Suppressor macrophage treated with lipopolysaccharide for 1 hour (primary cell): ENCODE measurements around the gene EPHB4.
"Not testable (repeated sequence)": the region's sequence is repeated elsewhere in the genome, so short reads cannot be mapped to it uniquely, and the experiment has no call there.

ENCODE experiments used
- DNase-seq, 3 donors: peaks; one replicate each; pipeline ENCODE4 v3.0.0-alpha.2; 2020 to 2022

The EPHB4 gene

GRCh38 chr7:100827330-100828226 lies at the start of gene EPHB4:
EPHB4 (minus strand) TSS chr7:100827523; CDS start chr7:100827030, 493 bp downstream.
- DNase-seq, result peak in 2 of 3 donors; percentile 16 to 43

- peak; percentile 42 to 62 (median 43) for DNase-seq
Measured at GRCh38 chr7:100875356-100875751, 48.0 kb upstream of the EPHB4 start.

GRCh38 chr7:100874577-100875355 lies 47.4 kb upstream of the EPHB4 start, which contains the start of gene SRRT:
SRRT (plus strand) TSS chr7:100875103; CDS start chr7:100875591, 488 bp downstream.
- DNase-seq, result peak; percentile 99 to 100 (median 100)

- no peak for DNase-seq
Measured at GRCh38 chr7:100874300-100874576, 46.9 kb upstream of the EPHB4 start.

- no peak for DNase-seq
Measured at GRCh38 chr7:100873599-100874299, 46.4 kb upstream of the EPHB4 start.

DNA sequence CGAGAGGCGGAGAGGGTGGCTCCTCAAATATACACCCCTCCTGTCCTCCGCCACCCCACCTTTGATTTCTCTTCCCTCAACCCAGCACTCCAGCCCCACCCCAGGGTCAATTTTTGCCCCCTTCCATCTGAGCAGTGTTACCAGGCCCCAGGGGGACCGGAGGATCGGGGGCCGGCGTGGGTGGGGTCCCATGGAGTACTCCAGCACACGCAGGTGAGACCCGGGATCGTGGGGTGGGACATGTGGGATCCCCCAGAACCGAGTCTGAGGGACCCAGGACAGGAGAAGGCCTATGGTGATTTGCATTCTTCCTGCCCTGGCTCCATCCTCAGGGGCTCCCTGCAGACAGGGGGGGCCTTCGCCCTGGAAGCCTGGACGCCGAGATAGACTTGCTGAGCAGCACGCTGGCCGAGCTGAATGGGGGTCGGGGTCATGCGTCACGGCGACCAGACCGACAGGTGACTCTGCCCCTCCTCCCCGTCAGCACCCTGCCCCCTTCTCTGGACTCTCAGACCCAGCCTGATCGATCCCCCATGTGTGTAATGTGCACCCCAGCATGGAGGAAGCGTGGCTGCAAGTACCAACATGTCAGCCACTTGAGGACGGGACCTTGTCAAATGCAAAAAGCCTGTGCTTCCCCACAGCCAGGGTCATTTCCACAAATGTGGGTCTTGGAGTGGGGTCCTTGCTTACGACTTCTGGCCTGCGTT lies 40.6 kb upstream of the EPHB4 start:
- DNase-seq, result no peak

DNA sequence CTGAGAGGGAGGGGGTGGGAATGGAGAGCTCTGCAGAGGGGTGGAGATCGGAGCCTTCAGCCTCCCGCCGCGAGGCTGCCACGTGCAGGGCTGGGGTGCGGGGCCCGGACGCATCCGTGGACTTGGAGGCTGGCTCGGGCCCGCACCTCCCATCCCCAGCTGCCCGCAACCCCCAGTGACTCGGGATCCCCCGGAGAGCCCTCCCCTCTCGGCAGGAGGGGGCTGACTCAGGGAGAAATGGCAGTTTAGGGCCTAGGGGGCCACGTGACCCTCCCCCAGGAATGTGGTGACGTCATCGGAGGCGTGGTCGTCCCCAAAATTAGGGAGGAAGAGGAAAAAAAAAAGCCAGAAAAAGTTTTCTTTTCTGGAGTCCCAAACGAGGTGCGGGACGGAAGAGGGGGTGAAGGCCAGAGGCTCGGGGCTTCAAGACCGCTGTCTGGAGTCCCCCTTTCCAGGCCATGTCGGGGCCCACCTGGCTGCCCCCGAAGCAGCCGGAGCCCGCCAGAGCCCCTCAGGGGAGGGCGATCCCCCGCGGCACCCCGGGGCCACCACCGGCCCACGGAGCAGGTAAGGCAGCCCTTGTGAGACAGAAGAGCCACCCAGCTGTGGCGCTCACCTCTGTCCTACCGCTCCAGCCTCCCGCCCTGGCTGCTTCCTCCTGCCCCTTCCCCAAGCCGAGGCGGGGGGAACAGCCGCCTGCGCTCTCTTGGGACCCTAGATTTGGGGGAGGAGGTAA lies 39.9 kb upstream of the EPHB4 start, which contains the start of gene TRIP6:
Gene TRIP6 (plus strand): TSS at position 348 of the 736 bp plus-strand sequence. CDS start 111 bp downstream, at position 459.
- peak; percentile 90 to 93 (median 90) for DNase-seq

DNA sequence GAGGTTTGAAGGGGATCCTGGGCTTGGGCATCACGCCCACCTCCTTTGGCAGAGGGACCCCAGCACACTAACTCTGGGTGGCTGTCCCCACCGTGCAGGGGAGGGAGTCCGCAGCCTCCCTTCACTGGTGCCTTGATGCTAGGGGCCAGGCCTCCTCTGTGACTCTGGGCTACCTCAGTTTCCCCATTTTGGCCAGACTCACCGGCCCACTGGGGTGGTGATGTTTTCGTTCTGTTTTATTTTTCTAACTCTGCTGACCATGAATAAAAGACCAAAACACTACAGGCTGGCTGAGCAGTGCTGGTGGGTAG lies 39.4 kb upstream of the EPHB4 start:
- DNase-seq, result no peak

DNA sequence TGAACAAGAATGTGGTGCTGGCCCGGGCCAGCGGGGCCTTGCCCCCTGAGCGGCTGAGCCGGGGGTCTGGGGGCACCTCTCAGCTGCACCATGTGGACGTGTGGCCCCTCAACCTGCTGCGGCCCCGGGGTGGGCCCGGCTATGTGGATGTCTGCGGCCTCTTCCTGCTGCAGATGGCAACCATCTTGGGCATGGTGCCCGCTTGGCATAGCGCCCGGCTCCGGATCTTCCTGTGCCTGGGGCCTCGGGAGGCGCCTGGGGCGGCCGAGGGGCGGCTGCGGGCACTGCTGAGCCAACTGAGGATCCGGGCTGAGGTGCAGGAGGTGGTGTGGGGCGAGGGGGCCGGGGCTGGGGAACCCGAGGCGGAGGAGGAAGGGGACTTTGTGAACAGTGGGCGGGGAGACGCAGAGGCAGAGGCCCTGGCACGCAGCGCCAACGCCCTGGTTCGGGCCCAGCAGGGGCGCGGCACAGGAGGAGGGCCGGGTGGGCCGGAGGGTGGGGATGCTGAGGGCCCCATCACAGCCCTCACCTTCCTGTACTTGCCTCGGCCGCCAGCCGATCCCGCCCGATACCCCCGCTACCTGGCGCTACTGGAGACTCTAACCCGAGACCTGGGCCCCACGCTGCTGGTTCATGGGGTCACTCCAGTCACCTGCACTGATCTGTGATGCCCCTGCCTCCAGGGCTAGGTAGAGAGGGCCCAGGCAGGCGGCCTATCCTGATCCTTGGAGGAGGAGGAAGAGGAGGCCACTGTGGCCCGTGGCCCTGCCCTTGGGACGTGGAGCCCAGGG lies 38.8 kb upstream of the EPHB4 start:
- peak; percentile 20 to 58 (median 53) for DNase-seq

- DNase-seq, result no peak
Measured at GRCh38 chr7:100865372-100865911, 38.1 kb upstream of the EPHB4 start.

GRCh38 chr7:100864263-100864845 lies 37.0 kb upstream of the EPHB4 start:
- no peak for DNase-seq

DNA sequence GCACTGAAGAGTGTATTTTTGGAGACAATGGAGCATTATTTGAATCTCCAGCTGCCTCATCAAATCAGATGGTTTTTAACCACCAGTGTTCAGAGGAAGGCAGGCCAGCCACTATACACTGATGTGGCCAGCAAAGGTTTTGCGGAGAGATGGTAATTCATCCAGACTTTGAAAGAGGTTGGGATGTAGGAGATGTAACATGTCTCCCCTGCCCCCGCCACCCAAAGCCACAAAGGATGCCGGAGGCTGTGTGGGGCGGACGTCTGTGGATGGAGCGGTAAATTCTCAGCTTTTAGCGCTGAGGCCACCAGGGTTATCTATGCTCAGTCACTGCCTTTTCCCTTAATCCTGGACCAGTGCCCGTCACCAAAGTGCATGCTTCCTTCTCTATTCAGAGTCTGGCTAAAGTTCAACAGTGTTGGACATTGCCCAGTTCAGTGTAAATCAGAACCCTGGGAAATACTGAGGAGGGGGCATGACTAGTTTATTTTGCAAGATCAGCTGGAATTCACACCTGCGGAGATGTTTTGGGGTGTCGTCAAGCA lies 36.2 kb upstream of the EPHB4 start:
- peak in 1 of 3 donors; percentile 24 for DNase-seq

- no peak for DNase-seq
Measured at GRCh38 chr7:100861616-100861985, 34.3 kb upstream of the EPHB4 start.

GRCh38 chr7:100860702-100861615 lies 33.6 kb upstream of the EPHB4 start:
- no peak for DNase-seq

DNA sequence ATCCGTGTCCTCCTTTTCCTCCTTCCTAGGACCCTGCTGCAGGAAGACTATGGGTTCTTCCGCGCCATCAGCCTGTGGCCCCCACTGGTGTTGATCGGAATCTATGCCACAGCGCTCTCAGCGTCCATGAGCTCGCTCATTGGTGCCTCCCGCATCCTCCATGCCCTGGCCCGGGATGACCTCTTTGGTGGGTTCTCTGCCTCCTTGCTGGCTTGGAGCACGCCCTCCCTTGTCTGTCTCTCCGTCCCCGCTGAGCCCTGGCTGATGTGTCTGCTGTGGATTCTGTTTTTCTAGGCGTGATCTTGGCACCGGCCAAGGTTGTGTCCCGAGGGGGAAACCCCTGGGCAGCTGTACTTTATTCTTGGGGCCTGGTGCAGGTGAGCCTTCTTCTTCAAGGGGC lies 32.5 kb upstream of the EPHB4 start:
- DNase-seq, result no peak

DNA sequence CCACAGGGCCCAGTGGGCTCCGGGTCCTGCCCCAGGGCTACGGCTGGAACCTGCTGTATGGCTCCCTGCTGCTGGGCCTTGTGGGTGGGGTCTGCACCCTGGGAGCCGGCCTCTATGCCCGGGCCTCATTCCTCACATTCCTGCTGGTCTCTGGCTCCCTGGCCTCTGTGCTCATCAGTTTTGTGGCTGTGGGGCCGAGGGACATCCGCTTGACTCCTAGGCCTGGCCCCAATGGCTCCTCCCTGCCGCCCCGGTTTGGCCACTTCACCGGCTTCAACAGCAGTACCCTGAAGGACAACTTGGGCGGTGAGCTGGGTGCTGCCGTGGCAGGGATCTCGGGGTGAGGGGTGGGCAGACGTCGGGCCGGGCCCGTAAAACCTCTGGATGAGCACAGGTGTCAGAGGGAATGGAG lies 29.6 kb upstream of the EPHB4 start:
- DNase-seq, result no peak

DNA sequence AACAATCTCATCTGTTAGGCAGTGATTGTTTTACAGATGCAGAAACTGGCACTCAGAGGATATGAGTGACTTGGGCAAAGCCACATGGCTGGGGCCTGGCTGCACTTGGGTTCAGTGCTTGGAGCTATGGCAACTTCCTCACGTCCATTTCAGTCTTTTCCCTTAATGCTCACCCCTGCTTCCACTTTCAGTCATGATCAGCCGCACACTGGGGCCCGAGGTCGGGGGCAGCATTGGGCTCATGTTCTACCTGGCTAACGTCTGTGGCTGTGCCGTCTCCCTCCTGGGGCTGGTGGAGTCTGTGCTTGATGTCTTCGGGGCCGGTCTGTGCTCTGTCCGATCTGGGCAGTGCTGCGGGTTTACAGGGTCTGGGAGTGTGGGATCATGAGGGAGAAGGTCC lies 28.2 kb upstream of the EPHB4 start:
- DNase-seq, result no peak

DNA sequence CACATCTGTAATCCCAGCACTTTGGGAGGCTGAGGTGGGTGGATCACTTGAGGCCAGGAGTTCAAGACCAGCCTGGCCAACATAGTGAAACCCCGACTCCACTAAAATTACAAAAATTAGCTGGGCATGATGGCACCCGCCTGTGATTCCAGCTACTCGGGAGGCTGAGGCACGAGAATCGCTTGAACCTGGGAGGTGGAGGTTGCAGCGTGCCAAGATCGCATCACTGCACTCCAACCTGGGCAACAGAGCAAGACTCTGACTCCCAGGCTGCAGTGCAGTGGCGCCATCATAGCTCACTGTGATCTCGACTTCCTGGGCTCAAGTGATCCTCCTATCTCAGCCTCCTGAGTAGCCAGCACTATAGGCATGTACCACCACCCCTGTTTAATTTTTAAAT lies 27.6 kb upstream of the EPHB4 start:
- not testable (repeated sequence) for DNase-seq
